GM21390 (cell line): ENCODE measurements around the gene ALDH3A2.
"Not testable (repeated sequence)": the region's sequence is repeated elsewhere in the genome, so short reads cannot be mapped to it uniquely, and the experiment has no call there.

ENCODE experiments used
- ATAC-seq: cut with Tn5 transposase; IDR thresholded peaks from one replicate; pipeline ENCODE4 v1.9.1; 2021; ENCODE audit not compliant: unreplicated experiment

ALDH3A2 gene

DNA sequence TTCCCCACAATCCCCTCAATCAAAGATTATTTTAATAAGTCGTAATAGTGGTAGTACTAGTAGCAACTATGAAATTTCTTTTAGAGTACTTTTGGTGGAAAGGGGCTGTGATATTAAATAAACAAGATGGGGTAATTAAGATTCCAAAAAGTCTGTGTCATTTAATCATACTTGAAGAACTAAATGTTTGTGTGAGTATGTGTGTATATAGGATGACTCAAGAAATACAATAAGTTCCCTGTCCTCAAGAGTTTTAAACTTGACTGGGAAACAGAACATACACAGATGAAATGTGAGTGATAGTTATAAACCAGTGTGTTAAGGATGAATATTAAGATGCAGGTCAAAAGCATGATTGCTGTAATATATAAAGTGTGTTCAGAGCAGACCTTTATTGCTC, 2.3 kb downstream of the ALDH3A2 start:
- ATAC-seq: no peak

DNA sequence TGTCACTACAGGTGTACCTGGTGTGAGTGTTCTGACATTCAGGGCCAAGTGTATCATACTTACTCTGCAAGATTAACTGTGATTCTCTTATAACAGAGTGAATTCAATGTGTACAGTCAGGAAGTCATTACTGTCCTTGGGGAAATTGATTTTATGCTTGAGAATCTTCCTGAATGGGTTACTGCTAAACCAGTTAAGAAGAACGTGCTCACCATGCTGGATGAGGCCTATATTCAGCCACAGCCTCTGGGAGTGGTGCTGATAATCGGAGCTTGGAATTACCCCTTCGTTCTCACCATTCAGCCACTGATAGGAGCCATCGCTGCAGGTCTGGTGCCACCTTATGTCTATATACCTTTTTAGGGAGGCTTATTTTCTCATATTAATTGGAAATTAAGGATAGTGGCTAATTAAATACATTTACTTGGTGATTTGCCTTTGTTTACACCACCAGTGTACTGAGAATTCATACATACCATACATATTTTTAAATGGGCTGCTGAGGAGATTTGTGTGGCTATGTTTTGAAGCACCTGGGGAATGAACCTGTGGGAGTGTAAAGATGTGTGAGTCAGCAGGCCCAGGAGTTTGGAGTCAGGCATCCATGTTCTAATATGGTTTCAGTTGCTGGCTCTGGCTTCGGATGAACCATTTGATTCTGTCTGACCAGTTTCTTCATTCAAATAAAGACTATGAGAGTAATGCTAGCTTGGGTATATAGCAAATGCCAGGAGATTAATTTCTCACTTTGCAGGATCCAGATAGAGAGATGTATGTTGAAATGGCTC, 3.1 kb downstream of the ALDH3A2 start:
- ATAC-seq: no peak

DNA sequence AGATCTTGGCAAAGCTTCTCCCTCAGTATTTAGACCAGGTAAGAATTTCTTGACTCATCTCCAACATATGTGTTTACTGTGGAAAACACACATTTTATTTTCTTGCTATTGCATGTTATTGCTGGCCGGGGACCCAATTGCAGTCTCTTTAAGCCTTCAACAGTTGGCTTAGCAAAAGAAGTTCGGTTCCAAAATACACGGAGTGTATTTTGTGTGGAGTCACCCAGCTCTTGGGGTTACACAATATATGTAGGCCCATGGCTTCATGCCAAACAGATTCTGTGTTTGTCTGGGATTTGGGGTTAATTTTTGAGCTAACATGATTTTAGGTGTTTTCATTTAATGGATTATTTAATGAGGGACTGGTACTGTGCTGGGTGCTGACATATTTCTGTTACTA, 4.0 kb downstream of the ALDH3A2 start:
- ATAC-seq: no peak

DNA sequence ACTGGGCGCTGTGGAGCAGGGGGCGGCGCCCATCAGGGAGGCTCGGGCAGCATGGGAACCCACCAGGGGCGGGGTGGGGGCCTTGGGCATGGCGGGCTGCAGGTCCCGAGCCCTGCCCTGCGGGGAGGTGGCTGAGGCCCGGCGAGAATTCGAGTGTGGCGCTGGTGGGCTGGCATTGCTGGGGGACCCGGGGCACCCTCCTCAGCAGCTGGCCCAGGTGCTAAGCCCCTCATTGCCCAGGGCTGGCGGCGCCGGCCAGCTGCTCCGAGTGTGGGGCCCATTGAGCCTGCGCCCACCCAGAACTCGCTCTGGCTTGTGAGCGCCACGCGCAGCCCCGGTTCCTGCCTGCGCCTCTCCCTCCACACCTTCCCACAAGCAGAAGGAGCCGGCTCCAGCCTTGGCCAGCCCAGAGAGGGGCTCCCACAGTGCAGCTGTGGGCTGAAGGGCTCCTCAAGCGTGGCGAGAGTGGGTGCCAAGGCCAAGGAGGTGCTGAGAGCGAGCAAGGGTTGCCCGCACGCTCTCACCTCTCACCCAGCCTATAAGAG, 5.9 kb downstream of the ALDH3A2 start:
- ATAC-seq: no peak

DNA sequence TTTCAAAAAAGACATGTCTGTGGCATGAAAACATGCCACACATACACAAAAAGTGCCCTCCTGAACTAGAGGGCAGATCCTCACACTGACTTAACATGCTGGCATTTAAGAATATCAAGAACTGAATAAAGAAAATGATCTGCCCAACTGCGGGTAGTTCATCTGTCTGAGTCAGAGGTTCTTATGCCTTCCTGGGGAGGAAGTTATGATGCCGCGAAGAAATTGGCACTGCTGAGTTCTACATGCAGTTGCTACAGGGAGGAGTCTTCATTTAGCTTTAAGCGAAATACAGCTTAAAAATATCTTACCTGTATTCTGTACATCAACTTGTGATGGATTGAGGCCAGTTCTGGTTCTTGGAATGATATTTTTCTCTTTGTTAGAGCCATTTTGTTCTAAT, 6.3 kb downstream of the ALDH3A2 start:
- no peak for ATAC-seq

DNA sequence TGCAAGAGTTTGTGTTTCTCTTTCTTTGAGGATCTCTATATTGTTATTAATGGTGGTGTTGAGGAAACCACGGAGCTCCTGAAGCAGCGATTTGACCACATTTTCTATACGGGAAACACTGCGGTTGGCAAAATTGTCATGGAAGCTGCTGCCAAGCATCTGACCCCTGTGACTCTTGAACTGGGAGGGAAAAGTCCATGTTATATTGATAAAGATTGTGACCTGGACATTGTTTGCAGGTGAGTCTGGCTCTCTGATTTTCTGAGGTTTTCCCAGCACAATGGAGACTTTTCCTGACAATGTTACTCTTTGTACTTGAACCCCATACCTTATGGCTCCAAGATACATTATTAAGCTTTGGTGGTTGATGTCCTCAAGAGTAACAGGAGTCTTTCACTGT, 7.8 kb downstream of the ALDH3A2 start:
- ATAC-seq: no peak

DNA sequence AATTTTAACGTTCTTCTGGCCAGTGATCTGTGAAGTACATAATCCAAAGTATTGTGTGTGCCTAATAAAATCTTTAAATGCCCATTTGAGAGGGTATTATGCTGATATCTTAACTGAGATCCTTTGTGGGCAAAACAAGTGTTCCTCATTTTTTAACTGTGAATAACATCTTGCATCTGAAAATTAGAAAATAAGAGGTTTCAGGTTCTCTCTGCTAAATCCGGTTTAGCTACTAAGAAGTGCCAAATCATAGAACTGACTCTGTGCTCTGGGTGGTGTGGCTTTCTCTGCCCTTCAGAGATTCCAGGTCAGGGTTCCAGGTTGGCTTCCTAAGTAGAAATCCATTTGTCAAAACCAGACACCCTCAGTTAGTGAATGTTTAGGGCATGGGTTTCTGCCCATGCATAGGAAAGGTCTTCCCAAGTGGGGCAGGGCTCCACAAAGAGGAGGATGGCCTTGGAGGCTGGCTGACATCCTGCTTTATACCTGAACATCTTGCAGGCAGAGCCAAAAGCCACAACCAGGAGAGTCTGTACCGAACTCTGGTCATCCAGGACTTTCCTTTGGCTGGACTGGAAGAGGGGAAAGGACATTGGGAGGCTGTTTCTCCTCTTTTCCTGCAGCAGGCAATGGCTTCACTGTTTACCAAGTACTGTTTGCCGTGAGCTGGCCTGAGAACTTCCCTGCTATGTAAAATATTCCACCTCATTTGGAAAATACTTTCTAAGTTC, 8.5 kb downstream of the ALDH3A2 start:
- no peak for ATAC-seq

DNA sequence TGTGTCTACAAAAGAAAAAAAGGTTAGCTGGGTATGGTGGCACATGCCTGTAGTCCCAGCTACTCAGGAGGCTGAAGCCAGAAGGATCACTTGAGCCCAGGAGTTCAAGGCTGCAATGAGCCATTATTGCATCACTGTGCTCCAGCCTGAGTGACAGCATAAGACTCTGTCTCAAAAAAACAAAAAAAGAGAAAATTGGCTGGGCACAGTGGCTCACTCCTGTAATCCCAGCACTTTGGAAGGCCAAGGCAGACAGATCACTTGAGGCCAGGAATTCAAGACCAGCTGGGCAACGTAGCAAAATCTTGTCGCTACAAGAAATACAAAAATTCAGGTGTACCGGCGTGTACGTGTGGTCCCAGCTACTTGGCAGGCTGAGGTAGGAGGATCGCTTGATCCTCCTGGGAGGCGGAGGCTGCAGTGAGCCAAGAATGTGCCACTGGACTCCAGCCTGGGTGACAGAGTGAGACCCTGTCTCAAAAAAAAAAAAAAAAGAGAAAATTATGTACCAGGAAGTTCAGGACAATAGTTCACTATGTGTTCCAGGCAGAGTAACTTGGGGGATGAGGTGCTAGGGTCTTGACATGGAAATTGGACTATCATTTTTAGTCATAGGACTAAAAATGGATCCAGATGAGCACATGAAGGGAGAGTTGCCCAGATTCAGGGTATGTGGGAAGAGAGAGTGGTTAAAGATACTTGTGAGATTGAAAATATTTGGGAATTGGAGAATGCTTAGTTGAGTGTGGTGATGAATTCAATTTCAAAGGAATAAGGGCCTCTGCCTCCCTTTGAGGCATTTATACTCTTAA, 11.0 kb downstream of the ALDH3A2 start:
- ATAC-seq: no peak

DNA sequence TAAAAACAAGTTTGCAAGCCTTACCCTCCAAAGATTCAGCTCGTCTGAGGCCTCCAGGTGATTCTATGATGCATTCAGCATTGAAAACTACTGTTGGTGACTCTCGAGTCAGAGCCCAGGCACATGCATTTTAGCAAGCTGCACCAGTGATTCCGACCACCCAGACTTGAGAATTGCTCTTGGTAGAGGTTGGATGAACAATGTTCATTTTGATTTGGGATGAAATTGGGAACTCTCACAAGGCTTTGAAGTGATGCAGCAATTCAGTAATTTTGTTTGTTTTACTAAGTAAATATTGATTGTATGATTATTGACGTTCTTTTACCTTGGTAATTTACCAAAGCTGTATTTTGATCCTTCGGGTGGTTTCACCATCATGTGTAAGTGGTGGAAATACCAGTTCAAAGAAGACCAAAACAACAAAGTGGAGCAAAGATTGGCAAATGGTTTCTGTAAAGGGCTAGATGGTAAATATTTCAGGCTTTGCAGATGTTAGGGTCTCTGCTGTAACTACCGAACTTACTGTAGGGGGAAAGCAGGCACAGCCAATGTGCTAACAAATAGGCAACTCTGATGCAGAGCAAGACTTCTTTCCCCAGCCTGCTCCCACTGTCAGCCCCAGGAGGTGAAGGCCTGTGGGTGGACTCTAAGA, 11.8 kb downstream of the ALDH3A2 start:
- ATAC-seq: no peak

DNA sequence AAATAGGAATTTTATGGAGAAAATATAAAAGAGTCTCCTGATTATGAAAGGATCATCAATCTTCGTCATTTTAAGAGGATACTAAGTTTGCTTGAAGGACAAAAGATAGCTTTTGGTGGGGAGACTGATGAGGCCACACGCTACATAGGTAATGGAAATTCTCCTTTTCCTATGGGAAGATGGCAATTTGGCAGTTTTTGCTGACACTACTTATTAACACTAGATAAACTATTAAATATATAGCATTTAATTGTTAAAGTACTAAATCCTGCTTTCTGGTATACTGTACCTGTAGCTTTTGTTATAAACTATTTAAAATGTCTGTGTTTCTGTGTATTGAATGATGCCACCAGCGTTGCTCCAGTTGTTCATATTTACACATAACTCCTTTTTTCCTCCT, 12.6 kb downstream of the ALDH3A2 start:
- ATAC-seq: no peak

DNA sequence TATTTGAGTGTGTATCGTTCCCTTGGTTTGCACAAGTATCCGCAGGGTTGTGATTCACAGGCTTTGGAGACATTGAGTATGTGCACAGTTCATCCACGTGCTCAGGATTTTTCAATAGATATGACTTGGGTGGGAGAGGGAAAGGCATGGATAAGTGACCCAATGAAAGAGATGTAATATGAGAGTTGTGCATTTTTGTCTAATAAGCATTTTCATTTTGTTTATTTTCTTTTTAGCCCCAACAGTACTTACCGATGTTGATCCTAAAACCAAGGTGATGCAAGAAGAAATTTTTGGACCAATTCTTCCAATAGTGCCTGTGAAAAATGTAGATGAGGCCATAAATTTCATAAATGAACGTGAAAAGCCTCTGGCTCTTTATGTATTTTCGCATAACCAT, 14.5 kb downstream of the ALDH3A2 start:
- no peak for ATAC-seq

DNA sequence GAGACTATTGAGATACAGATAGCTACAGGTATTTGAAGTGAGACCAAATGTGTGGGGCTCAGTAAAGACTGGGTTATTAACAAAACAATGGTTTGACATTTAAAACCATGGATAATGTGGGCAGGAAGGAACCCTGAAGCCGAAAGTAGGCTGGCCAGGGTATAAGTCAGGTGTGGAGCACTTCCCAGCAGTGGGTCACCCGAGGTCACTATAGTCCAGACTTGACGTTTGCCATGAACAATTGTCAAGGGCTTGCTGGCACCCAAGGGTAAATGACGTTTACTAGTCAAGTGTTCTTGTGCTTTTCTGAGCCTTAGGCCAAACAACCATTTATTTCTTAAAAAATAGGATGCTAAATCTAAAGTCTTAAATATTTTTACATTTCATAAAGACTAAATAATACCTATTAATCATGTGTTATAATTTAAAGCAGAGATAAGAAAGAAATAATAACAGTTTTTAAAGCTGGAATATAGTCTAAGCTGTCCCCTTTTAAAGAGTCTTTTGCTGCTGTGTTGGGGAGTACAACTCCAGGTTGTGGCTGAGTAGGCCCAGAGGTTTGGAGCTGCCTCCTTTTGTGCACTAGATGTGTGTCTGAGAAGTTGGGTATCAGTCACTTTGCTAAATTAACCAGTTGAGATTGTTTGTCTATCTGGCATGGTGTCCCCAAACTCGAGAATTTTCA, 15.7 kb downstream of the ALDH3A2 start:
- no peak for ATAC-seq

DNA sequence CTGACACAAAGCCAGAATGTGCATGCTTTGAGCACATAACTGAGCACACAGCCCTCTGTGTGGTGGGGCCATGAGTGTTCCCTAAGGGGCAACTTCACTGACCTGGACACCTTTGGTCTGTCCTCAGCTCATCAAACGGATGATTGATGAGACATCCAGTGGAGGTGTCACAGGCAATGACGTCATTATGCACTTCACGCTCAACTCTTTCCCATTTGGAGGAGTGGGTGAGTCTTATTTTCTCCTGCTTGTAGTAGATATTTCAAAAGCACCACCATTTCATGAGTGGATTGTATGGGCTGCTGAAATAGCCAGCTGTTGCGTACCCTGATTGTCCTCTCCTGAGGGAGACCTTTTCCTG, 16.2 kb downstream of the ALDH3A2 start:
- no peak for ATAC-seq

DNA sequence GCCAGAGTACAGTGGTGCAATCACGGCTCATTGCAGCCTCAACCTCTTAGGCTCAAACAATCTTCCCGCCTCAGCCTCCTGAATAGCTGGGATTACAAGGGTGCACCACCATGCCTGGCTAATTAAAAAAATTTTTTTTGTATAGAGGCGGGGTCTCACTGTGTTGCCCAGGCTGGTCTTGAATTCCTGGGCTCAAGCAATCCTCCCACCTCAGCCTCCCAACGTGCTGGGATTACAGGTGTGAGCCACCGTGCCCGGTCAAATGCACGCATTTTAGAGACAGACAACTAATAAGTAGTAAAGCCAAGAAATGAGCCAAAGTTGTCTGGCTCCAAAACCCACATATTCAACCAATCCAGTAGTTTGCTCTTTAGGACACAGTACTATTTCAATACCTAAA, 21.1 kb downstream of the ALDH3A2 start:
- ATAC-seq: not testable (repeated sequence)

DNA sequence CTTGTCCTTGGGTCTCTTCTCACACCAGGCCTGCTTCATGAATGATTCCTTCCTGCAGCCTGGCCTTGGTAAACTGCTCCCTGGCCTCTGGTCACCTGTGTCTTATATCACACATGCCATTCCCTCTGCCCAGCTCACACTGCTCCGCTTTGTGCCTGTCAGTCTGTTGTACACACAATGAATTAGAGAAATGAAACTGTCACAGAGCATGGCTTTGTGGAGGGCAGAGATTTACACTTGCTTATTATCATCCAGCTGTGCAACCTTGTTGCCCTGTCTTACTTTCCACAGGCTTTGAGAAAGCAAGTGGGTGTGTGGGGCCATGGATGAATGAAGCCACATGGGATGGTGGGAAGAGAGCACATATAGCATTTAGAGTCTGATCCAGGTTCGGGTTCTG, 22.4 kb downstream of the ALDH3A2 start:
- no peak for ATAC-seq

DNA sequence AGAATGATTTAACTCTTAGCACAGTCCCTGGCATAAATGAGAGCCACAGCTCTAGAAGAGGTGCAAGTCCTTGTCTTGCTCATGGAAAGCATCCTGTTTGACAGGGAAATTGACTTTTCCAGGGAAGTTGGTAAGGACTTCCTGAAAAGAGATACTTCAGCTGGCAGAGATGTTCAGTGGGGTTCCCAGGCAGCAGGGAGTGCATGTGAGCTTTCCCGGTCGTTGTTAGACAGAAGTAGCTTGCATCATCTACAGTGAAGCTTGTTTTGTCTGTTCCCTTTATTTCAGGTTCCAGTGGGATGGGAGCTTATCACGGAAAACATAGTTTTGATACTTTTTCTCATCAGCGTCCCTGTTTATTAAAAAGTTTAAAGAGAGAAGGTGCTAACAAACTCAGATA, 22.9 kb downstream of the ALDH3A2 start:
- ATAC-seq: no peak

DNA sequence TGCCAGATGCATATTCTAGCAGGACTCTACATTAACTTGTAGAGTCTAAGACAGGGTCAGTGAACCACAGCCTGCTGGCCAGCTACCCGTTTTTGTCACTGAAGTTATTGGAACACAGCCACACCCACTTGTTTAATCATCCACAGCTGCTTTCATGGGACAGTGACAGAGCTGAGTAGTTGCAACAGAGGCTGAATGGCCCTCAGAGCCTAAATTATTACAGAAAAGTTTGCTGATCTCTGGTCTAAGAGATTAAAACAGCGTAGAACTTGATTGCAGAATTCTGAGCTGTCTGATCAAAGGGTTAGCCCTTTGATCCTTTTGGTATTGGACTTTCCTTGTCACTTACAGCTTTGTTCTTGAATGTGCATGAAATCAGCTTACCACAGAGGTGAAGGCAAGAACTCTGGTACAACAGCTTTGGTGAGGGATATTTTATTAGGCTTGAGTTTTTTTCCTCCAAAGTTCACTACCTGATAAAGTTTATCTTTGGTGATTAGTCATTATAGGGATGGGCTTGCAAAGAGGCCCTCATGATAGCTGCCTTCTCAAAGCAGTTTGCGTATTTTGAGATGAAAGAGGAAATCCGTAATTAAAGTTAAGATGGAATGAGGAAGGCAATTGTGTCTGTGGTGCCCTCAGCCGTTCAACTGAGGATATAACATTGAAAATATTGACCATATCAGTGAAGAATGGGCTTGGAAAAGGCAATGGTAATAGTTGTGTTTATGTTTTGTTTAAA, 23.6 kb downstream of the ALDH3A2 start:
- ATAC-seq: no peak

DNA sequence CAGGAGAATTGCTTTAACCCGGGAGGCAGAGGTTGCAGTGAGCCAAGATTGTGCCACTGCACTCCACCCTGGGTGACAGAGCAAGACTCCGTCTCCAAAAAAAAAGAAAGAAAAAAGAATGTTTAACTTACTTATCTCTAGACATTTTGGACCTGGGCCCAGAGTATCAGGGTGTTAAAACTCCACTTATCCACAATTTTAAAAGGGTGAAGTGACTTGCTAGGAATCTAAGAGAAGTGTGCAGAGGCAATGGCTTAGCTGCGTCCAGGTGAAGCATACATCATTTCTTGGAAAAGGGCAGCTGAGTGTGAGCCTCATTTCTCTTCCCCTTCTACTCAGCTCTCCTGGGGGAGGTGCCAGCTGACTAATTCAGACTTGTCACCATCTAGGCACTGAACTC, 25.1 kb downstream of the ALDH3A2 start:
- no peak for ATAC-seq

DNA sequence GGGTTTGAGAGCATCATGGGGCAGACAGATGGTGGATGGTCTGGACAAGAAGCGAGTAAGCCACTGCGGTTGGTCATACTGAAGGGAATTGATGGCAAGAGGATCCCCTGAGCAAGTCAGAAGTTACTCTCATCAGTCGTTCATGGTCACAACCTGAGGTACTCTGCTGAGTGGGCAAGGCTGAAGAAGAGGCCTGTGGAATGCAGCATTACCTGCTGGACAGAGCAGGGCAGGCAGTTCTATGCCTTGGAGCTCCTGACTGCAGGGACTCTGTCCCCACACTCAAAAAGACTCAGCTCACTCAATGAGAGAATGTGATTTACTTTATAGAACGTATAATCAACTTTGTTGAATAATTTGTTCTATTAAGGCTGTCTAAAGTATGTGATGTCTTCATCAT, 28.3 kb downstream of the ALDH3A2 start:
- no peak for ATAC-seq
